Measurements from ENCODE around the gene STK35.

STK35 gene

GRCh38 chr20:2131366-2131765 lies 29.7 kb downstream of the STK35 start:
- no peak overlapping the region for H3K27ac ChIP-seq
- H3K4me1 ChIP-seq (ENCODE audit: low read depth, poor library complexity, severe bottlenecking) = no peaks in the 10 kb centered on the region
- no peaks in the 10 kb centered on the region for H3K36me3 ChIP-seq (ENCODE audit: insufficient read depth)
- no peak overlapping the region for H3K9ac ChIP-seq
- TF ChIP-seq CTCF (conservative IDR thresholded peaks at IDR 0.05; ENCODE audit: low read depth, low read length) = no peak
- H3K27me3 ChIP-seq (ENCODE audit: insufficient read depth, low read depth) = no peaks in the 10 kb centered on the region
- H3K79me2 ChIP-seq (ENCODE audit: insufficient read depth, low read depth) = no peaks in the 10 kb centered on the region
- H4K20me1 ChIP-seq (ENCODE audit: insufficient read depth) = no peaks in the 10 kb centered on the region
- no peak overlapping the region for H3K4me3 ChIP-seq (IDR thresholded peaks at IDR 0.05; ENCODE audit: insufficient read depth, low read depth, low read length)
- H3K4me2 ChIP-seq = no peak overlapping the region
- no peak overlapping the region for H2AFZ ChIP-seq (ENCODE audit: low read depth)

- Histone ChIP-seq H3K79me2 (ENCODE audit: insufficient read depth, low read depth) (no peaks in the 10 kb centered on the region), H3K4me3 (IDR thresholded peaks at IDR 0.05; ENCODE audit: insufficient read depth, low read depth, low read length) (no peak overlapping the region), H3K4me1 (ENCODE audit: low read depth, poor library complexity, severe bottlenecking) (no peaks in the 10 kb centered on the region), H3K36me3 (ENCODE audit: insufficient read depth) (no peaks in the 10 kb centered on the region), H3K9ac (no peak overlapping the region), H3K4me2 (no peak overlapping the region), H2AFZ (ENCODE audit: low read depth) (no peak overlapping the region), H3K27me3 (ENCODE audit: insufficient read depth, low read depth) (no peaks in the 10 kb centered on the region), H3K27ac (no peak overlapping the region), H4K20me1 (ENCODE audit: insufficient read depth) (no peaks in the 10 kb centered on the region)
- TF ChIP-seq CTCF (conservative IDR thresholded peaks at IDR 0.05; ENCODE audit: low read depth, low read length) = no peak
Observed at GRCh38 chr20:2132461-2132901, 30.9 kb downstream of the STK35 start.

GRCh38 chr20:2133318-2134183 lies 31.9 kb downstream of the STK35 start:
- no peaks in the 10 kb centered on the region for H4K20me1 ChIP-seq (ENCODE audit: insufficient read depth)

GRCh38 chr20:2135013-2135412 lies 33.4 kb downstream of the STK35 start:
- Histone ChIP-seq H3K9ac (no peak overlapping the region), H3K27ac (no peak overlapping the region), H4K20me1 (ENCODE audit: insufficient read depth) (no peaks in the 10 kb centered on the region), H3K4me3 (IDR thresholded peaks at IDR 0.05; ENCODE audit: insufficient read depth, low read depth, low read length) (no peak overlapping the region), H3K79me2 (ENCODE audit: insufficient read depth, low read depth) (no peaks in the 10 kb centered on the region), H3K27me3 (ENCODE audit: insufficient read depth, low read depth) (no peaks in the 10 kb centered on the region), H3K4me1 (ENCODE audit: low read depth, poor library complexity, severe bottlenecking) (no peaks in the 10 kb centered on the region), H3K4me2 (no peak overlapping the region), H3K36me3 (ENCODE audit: insufficient read depth) (no peaks in the 10 kb centered on the region), H2AFZ (ENCODE audit: low read depth) (no peak overlapping the region)
- TF ChIP-seq CTCF (conservative IDR thresholded peaks at IDR 0.05; ENCODE audit: low read depth, low read length) = no peak

More at GRCh38 chr20:2133318-2134183, 31.9 kb downstream of the STK35 start:
- Histone ChIP-seq H3K9ac (no peak overlapping the region), H3K4me1 (ENCODE audit: low read depth, poor library complexity, severe bottlenecking) (no peaks in the 10 kb centered on the region), H2AFZ (ENCODE audit: low read depth) (no peak overlapping the region), H3K4me3 (IDR thresholded peaks at IDR 0.05; ENCODE audit: insufficient read depth, low read depth, low read length) (no peak overlapping the region), H3K27ac (no peak overlapping the region), H3K79me2 (ENCODE audit: insufficient read depth, low read depth) (no peaks in the 10 kb centered on the region), H3K27me3 (ENCODE audit: insufficient read depth, low read depth) (no peaks in the 10 kb centered on the region), H3K4me2 (no peak overlapping the region), H3K36me3 (ENCODE audit: insufficient read depth) (no peaks in the 10 kb centered on the region)
- no peak for TF ChIP-seq CTCF (conservative IDR thresholded peaks at IDR 0.05; ENCODE audit: low read depth, low read length)

Measured in KMS-11 (cell line).